ENCODE results near the gene TRMT44.
"Not testable (repeated sequence)": the region's sequence is repeated elsewhere in the genome, so short reads cannot be mapped to it uniquely, and the experiment has no call there.

Gene TRMT44

GRCh38 chr4:8500966-8501365 lies 60.4 kb downstream of the TRMT44 start:
- DNase-seq: no peak

GRCh38 chr4:8501781-8502180 lies 61.2 kb downstream of the TRMT44 start:
- DNase-seq: no peak

DNA sequence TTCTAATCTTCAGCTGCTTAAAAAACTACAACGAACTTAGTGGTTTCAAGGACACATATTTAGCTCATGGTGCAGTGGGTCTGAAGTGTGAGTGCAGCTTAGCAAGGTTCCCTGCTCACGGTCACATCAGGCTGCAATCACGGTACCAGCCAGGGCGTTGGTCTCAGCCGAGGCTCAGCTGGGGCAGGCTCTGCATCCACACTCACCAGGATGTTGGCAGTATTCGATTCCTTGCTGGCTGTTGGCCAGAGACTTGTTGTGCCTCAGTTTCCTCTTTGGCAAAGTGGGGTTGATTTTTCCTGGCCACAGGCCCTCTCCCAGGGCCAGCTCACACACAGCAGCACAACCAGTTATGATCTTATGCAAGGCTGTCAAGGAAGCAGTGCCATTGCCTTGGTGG lies 61.8 kb downstream of the TRMT44 start:
- DNase-seq: no peak

DNA sequence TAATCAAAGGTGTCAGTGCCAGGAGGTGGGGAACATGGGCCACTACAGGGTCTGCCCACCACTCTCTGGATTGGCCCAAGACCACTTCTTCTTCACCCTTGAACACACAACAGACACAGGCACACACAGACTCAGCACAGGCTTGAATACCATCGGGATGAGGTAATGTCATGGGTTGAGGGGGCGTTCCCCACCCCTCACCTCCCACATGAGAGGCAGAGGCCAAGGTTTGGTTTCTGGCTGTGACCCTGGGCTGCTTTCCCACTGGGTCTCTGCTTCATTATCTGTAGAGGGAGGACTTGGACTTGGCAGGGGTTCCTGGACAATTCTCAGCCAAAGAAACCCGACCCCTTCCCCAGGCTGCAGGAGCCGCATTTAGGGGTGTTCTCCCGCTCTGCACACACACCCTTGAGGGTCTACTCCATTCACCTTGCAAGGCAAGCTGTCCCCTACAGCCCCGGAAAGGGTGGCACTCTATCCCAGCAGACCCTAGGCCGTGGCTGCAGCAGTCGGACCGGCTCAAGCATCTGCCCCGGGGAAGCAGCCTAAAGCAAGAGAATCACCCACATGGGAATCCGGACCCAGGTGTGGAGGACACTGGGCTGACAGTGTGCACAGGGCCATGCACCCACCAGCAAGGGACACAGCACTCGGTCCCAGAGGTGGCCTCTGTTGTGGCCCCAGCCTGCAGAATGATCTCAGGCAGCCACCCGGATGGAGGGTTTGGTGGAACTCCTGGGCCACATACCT lies 62.4 kb downstream of the TRMT44 start:
- DNase-seq: no peak

- no peak for DNase-seq
Measured at GRCh38 chr4:8503801-8504200, 63.2 kb downstream of the TRMT44 start.

DNA sequence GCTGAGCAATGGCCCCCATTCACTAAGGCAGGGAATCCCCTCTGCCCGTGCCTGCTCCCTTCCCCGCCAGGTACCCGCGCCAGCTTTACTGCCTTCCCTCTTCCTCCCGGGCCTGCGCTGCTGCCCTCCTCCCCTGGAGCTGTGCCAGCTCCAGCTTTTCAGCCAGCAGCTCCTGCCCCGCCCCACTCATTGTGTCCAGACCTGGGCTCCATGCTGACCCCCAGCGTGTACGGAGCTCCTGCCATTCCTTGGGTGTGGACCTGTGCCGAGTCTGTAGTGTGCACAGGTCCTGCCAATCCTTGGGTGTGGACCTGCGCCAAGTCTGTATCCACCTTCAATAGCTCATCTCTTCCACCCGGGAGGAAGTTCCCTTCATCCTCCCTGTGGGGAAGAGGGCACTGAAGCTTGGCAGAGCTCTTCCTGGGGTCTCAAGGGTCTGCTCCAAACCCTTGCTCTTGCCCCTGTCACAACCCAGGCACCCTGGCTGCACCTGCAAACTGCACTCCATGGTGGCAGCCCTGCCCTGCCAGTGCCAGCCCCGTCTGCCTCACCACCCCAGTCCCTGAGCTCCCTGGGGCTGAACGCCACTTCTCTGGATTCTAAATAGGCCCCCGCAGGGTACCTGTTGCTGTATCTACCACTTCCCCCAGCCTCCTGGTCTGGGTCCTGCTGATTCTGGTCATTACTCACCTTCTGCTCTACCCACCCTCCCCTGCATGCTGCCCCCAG lies 63.9 kb downstream of the TRMT44 start:
- no peak for DNase-seq

DNA sequence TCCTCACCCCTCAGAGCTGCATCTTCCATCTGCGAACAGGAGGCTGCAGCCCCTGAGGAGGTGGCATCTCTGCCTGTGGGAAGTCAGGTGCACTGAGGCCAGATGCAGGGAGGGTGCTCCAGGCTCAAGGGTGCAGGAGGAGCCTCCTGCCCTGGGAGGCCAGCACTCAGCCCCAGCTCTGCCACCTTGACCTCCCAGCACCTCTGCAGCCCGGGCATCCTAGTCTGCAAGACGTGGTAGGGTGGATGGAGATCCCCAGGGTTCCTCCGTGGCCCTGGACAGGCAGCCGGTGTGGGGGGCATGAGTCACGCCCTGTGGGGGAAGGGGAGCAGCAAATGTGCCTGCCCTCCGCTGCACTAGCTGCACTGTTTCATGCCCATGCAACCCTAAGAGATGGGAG lies 64.7 kb downstream of the TRMT44 start:
- DNase-seq: no peak

- DNase-seq: no peak
Measured at GRCh38 chr4:8506006-8506372, 65.4 kb downstream of the TRMT44 start.

DNA sequence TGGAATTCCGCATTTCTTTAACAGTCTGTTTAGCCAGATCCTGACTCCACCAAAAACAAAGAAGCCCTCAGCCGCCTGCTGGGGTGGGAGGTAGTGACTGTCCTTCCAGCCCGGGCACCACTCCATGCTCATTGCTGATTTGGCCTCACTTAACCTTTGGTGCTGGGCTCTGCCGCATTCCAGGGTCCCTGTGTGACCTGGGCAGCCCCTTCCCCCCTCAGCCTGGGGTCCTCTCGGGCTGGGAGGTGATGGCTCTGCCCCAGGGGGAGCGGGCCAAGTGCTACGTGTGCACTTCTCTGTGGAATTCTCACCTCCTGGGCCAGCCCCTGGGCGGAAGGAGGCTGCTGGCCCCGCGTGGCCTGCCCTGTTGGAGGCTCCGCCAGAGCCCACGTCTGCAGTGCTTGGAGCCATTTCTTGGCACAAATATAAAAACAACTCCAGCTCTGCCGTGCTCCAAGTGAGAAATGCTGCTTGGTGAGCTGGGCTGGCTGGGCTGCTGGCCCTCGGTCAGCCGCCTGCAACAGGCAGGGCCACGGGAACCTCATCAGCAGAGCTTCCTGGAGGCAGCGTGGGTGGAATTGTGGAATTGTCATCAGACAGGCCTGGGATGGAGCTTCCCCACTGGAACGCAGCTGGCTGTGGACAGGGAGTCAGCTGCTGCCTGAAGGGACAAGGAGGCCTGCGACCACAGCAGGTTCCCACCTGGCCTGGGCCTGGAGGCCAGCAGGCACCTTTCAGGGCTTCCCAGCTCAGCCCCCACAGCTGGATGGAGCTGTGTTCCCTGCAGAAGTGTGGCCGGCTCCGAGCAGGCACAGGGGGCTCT lies 66.0 kb downstream of the TRMT44 start:
- DNase-seq: no peak

DNA sequence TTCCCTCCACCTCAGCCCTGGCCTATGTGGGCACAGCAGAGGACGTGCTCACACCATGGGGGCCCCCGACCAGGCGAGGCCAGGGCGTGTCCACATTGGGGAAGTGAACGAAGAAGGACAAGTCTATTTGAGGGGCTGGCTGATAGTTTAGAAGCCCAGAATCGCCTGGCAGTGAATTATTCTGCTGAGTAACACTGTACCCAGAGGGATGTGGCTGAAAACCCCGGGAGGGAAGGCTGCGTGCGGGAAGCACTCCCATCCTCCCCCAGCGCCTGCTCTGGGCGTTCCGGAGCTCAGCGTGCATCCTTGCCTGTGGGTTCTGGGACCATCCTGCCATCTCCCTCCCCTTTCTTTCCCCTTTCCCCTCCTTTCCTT lies 66.6 kb downstream of the TRMT44 start:
- no peak for DNase-seq

DNA sequence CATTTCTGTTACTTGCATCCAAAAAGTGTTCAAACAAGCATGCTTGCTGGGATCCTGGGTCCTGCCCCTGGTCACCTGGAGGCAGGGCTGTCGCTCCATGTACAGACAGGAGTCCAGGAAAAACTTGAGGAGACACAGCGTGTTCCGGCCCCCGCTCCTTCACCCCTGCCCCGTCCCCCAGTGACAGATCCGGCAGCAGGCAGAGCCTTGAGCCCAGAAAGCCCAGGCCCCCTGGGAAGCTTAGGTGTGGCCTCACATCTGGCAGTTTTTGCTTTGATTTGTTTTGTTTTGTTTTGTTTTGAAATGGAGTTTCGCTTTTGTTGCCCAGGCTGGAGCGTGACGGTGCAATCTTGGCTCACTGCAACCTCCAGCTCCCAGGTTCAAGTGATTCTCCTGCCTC lies 67.0 kb downstream of the TRMT44 start:
- no peak for DNase-seq

- DNase-seq: no peak
Measured at GRCh38 chr4:8508266-8508665, 67.7 kb downstream of the TRMT44 start.

DNA sequence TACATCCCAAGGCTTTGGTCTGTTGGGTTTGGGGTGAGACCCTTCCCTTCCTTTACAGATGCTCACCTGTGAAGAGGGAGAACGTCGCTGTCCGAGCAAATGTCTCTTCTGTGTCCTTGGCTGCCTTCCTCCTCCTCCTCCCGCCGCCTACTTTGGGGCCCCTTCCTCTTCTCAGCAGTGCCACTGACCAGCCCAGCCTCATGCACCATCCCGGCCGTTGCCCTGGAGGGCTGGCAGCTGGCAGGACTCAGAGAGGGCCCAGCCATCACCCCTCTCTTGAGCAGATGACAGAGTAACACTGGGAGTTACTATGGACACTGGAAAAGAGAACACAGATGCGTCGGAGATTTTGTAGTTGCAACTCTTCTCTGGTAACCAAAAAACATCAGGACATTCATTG lies 68.2 kb downstream of the TRMT44 start:
- no peak for DNase-seq

- DNase-seq: no peak
Measured at GRCh38 chr4:8509311-8509950, 68.9 kb downstream of the TRMT44 start.

DNA sequence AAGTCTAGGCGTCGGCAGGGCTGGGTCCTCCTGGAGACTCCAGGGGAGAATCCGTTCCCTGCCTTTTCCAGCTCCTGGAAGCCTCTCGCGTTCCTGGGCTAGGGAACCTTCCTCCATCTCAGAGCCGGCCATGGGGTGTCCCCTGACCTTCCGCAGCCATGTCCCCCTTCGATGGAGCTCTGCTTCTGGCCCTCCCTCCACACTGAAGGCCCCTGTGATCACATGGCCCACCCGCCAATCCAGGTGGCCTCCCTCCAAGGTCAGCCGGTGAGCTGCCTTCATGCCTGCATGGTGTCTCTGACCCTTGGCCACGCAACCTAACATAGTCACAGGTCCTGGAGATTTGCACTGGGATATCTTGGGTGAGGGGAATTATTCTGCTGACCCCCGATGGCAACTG lies 69.6 kb downstream of the TRMT44 start:
- no peak for DNase-seq

DNA sequence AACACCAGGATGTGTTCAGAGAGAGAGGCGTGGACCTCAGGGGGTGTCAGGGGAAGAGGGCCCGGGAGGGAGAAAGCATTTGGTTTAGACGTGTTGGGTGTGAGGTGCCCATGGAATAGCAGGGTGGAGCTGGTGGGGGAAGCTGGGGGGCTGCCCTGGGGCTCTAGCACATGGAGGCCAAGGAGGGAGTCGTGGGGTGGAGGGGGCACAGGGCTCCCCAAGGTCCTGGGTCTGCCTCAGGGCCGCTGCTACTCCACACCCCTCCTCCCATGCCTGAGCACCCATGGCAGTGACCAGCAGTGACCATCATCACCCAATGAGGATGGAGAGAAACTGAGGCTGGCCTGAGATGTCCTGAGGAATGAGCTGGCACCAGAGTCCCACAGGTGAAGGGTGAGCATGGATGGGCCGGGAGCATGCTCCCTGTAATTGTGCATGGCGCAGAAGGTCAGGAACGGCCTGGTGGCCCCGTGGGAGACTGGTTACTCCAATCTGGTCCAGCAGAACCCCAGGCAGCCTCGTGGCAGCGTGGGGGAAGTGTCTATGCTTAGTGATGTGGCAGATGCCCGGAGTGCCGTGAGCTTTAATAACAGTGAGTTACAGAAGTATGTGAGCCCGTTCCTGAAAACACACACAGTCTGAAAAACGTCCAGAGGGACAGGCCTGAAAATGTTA lies 70.2 kb downstream of the TRMT44 start:
- no peak for DNase-seq

- no peak for DNase-seq
Measured at GRCh38 chr4:8512510-8512909, 71.9 kb downstream of the TRMT44 start.

DNA sequence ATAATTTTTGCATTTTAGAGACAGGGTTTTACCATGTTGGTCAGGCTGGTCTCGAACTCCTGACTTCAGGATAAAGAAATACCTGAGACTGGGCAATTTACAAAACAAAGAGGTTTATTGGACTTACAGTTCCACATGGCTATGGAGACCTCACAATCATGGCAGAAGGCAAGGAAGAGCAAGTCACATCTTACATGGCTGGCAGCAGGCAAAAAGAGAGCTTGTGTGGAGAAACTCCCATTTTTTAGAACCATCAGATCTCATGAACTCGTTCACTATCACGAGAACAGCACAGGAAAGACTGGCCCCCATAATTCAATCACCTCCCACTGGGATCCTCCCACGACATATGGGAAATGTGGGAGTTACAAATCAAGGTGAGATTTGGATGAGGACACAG lies 72.5 kb downstream of the TRMT44 start:
- DNase-seq: not testable (repeated sequence)

DNA sequence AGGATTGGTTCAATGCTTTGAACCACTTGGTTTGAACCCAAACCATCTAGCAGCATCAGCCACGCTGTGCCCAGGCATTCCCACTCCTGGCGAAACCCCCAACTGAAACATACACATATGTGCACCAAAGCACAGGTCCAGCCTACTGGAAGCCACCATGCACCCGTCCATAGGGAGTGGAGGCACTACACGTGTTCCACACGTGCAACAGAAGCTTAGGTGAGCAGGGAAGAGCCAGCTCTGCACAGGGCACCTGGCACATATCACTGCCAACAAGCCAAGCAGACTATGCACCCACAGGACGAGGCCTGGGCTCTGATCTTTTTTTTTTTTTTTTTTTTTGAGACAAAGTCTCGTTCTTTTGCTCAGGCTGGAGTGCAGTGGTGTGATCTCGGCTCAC lies 73.4 kb downstream of the TRMT44 start:
- no peak for DNase-seq

DNA sequence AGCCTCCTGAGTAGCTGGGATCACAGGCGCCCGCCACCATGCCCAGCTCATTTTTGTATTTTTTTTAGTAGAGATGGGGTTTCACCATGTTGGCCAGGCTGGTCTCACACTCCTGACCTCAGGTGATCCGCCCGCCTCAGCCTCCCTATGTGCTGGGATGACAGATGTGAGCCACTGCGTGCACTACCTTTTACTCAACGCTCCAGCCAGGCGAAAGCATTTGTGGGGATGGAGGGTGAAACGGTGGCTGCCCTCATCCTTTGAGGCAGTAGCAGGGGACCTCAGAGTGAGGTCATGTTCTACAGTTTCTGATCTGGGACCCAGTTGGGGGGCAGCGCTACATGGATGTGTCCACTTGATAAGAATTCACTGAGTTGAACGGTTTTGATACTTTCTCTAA lies 73.8 kb downstream of the TRMT44 start:
- DNase-seq: no peak

- no peak for DNase-seq
Measured at GRCh38 chr4:8515316-8516060, 74.9 kb downstream of the TRMT44 start.

DNA sequence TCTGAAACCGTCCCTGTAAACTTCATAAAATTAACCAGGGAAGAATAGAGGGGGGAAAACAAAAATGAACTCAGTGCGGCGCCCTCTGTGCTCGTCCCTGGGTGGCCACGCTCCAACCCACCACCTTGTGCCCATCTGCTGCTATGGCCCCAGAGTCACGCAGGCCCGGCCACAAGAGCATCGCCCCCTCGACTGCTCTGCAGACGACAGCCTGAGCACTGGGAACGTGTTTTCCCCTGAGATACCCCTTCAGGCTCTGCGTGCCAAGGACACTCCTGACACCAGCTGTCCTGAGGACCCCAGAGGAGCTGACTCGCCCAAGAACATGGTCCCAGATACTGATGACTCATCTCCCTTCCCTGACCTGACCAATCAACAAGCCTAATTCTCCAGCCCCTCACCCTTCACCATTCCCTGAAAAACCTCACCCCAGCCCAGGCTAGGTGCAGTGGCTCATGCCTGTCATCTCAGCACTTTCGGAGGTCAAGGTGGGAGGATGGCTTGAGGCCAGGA lies 75.5 kb downstream of the TRMT44 start:
- DNase-seq: no peak

Measured in activated T-cell treated with anti-CD3 and anti-CD28 coated beads for 4 hours (primary cell).